ENCODE results near the gene C20orf141.

C20orf141 gene

DNA sequence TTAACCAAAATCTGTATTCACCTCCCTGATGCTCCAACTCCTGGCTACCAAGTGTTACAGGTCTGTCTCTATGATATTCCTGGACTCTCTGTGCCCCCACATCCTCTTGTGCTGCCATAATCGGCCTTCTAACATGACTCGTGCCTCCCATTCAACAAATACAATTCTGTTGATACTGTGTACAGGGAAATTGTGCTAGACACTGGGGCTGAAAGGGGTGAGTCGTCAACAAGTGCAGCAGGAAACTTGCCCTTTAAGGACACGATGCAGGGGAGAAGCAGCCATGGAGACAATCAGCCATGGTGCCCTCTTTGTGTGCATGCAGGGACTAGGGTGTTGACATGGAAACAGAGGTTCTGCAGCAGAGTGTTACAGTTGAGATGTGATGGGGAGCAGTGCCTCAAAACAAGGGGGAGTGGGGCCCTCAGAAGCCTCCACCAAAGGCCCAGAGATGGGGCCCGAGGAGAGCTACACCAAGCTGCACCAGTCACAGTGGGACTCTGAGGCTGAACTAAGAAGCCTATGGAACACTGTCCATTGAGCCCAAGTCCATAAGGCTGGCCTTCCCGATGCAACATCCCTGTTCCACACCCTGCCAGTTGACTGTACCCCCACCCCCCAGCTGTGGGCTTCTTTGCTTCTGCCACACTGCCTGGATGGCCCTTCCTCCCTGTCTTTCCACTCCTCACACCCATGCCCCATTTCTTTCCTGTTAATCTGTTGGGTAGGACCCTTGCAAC lies 22.6 kb downstream of the C20orf141 start:
- Histone ChIP-seq H2BK5ac (ENCODE audit: low read length) (no peak overlapping the region), H3K27ac (ENCODE audit: low read depth, low read length) (no peak overlapping the region), H2BK120ac (ENCODE audit: low read depth, low read length) (no peak overlapping the region), H3K4ac (ENCODE audit: low read depth, low read length) (no peak overlapping the region), H4K5ac (ENCODE audit: low read length) (no peak overlapping the region), H3K56ac (ENCODE audit: low read length) (no peak overlapping the region), H2AK5ac (ENCODE audit: low read length) (no peak overlapping the region), H3K23ac (ENCODE audit: low read length) (no peak overlapping the region), H4K8ac (ENCODE audit: low read depth, low read length) (no peak overlapping the region), H3K18ac (ENCODE audit: low read length) (no peak overlapping the region), H3K79me2 (ENCODE audit: control insufficient read depth, insufficient read depth, low read length) (no peaks in the 10 kb centered on the region), H3K4me1 (ENCODE audit: control insufficient read depth, low read depth, low read length) (no peaks in the 10 kb centered on the region), H3K79me1 (ENCODE audit: low read length) (no peaks in the 10 kb centered on the region), H3K36me3 (ENCODE audit: control insufficient read depth, insufficient read depth, low read length) (no peaks in the 10 kb centered on the region), H2BK15ac (replicated peaks; ENCODE audit: low read depth) (no peak overlapping the region), H3K4me3 (ENCODE audit: low read length) (no peak overlapping the region), H3K27me3 (ENCODE audit: insufficient read depth, low read length, poor library complexity) (no peaks in the 10 kb centered on the region), H3K4me2 (ENCODE audit: low read length) (no peak overlapping the region), H3K9ac (ENCODE audit: low read length) (no peak overlapping the region)
- WGBS (ENCODE audit: extremely low coverage, insufficient coverage, low lambda C conversion rate), result no CpG with 5 or more reads among the region's 6 CpGs
- DNase-seq, result no peak

DNA sequence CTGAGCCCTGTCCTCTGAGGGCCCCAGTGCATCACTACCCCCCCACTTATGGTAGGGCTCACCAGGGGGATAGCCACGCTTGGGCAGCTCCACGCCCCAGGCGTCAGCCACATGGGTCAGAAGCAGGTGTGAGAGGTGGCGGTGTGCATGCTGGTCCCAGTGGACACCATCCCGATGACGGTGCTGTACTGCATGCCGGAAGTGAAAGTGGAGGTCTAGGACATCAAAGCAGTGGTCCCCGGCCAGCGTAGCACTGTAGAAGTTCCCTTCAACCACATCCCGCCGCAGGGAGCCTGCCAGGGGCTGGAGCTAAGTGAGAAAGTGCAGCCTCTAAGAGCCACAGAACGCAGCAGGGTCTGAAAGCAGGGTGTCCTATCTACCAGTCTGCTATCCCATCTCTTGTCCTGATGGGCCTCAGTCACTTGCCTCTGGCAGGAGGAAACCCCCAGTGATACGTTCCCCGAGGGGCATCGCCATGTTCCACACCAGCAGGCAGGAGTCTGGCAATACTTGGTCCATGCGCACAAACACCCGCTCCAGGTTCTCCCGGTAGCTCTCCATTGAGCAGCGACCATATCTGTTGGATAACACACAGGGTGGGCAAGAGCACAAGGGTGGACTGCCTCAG lies 23.5 kb downstream of the C20orf141 start:
- H2BK5ac ChIP-seq (ENCODE audit: low read length), result no peak overlapping the region
- no peaks in the 10 kb centered on the region for H3K4me1 ChIP-seq (ENCODE audit: control insufficient read depth, low read depth, low read length)
- H3K79me1 ChIP-seq (ENCODE audit: low read length), result no peaks in the 10 kb centered on the region
- WGBS (ENCODE audit: extremely low coverage, insufficient coverage, low lambda C conversion rate), result no CpG with 5 or more reads among the region's 19 CpGs
- no peak overlapping the region for H3K27ac ChIP-seq (ENCODE audit: low read depth, low read length)
- no peaks in the 10 kb centered on the region for H3K79me2 ChIP-seq (ENCODE audit: control insufficient read depth, insufficient read depth, low read length)
- no peak overlapping the region for H3K4me2 ChIP-seq (ENCODE audit: low read length)
- no peak overlapping the region for H3K23ac ChIP-seq (ENCODE audit: low read length)
- H3K9ac ChIP-seq (ENCODE audit: low read length), result no peak overlapping the region
- no peak overlapping the region for H3K18ac ChIP-seq (ENCODE audit: low read length)
- H3K56ac ChIP-seq (ENCODE audit: low read length), result no peak overlapping the region
- H4K5ac ChIP-seq (ENCODE audit: low read length), result no peak overlapping the region
- no peak overlapping the region for H2AK5ac ChIP-seq (ENCODE audit: low read length)
- DNase-seq, result no peak
- H3K36me3 ChIP-seq (ENCODE audit: control insufficient read depth, insufficient read depth, low read length), result no peaks in the 10 kb centered on the region
- H3K4me3 ChIP-seq (ENCODE audit: low read length), result no peak overlapping the region
- H2BK120ac ChIP-seq (ENCODE audit: low read depth, low read length), result no peak overlapping the region
- H2BK15ac ChIP-seq (replicated peaks; ENCODE audit: low read depth), result no peak overlapping the region
- no peak overlapping the region for H4K8ac ChIP-seq (ENCODE audit: low read depth, low read length)
- no peak overlapping the region for H3K4ac ChIP-seq (ENCODE audit: low read depth, low read length)
- H3K27me3 ChIP-seq (ENCODE audit: insufficient read depth, low read length, poor library complexity), result no peaks in the 10 kb centered on the region

DNA sequence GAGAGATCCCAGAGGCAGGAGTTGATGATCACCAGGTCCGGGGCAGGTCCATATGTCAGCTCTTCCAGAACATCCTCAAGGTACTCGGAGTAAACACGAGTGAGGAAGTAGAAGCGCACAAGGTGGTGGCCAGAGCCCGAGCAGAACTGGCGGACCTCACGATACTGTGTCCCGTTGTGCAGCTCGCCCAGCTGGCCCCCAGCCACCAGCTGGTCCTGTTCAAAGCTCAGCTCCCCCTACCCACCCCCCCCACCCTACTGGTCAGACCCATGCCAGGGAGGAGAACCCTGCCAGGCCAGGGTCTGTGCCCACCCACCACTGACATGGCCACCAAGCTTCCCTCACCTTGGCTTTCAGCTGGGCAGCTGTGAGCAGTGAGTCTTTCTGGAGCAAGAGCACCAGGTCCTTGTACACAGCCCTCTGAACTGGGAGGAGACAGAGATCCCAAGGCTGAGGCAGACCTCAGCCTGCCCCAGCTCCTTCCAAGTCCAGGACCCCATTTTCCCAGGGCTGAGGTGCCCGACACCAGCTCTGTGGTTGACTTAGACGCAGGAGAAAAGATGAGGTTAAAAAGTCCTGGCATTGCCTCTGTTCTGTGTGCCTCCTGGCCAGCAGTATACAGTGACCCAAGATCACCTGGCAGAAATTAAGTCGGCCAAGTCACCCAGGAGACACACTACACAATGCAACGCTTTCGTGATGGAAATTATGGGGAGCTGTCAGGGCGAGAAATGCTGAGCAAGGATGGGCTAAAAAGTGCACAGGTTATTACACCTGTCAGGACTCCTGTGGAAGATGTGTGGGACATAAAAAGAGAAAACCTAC lies 24.3 kb downstream of the C20orf141 start:
- Histone ChIP-seq H2AK5ac (ENCODE audit: low read length) (no peak overlapping the region), H4K8ac (ENCODE audit: low read depth, low read length) (no peak overlapping the region), H2BK5ac (ENCODE audit: low read length) (no peak overlapping the region), H3K36me3 (ENCODE audit: control insufficient read depth, insufficient read depth, low read length) (no peaks in the 10 kb centered on the region), H3K27me3 (ENCODE audit: insufficient read depth, low read length, poor library complexity) (no peaks in the 10 kb centered on the region), H4K5ac (ENCODE audit: low read length) (no peak overlapping the region), H3K9ac (ENCODE audit: low read length) (no peak overlapping the region), H3K4ac (ENCODE audit: low read depth, low read length) (no peak overlapping the region), H3K18ac (ENCODE audit: low read length) (no peak overlapping the region), H3K27ac (ENCODE audit: low read depth, low read length) (no peak overlapping the region), H3K4me1 (ENCODE audit: control insufficient read depth, low read depth, low read length) (no peaks in the 10 kb centered on the region), H3K4me2 (ENCODE audit: low read length) (no peak overlapping the region), H3K79me2 (ENCODE audit: control insufficient read depth, insufficient read depth, low read length) (no peaks in the 10 kb centered on the region), H3K79me1 (ENCODE audit: low read length) (no peaks in the 10 kb centered on the region), H3K23ac (ENCODE audit: low read length) (no peak overlapping the region), H2BK15ac (replicated peaks; ENCODE audit: low read depth) (no peak overlapping the region), H2BK120ac (ENCODE audit: low read depth, low read length) (no peak overlapping the region), H3K4me3 (ENCODE audit: low read length) (no peak overlapping the region), H3K56ac (ENCODE audit: low read length) (no peak overlapping the region)
- no CpG with 5 or more reads among the region's 15 CpGs for WGBS (ENCODE audit: extremely low coverage, insufficient coverage, low lambda C conversion rate)
- DNase-seq, result no peak

DNA sequence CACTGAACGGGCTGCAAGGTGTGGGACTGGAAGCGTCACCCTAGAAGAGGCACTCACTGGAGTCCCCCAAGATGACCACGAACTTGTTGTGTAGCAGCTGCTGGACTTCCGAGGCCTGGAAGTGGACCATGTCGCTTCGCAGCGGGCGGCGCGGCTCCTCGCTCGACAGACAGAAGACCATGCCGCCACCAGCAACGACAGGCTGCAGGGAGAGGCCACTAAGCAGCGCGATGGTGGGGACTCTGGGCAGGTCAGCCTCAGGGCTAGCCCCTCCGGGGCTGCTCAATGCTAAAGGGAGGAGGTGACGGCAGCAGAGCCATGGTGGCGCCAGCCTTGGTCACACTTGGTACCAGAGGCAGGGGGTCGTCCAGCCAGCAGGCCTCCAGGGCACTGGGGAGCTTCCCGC lies 24.9 kb downstream of the C20orf141 start:
- Histone ChIP-seq H4K8ac (ENCODE audit: low read depth, low read length) (no peak overlapping the region), H2BK15ac (replicated peaks; ENCODE audit: low read depth) (no peak overlapping the region), H3K18ac (ENCODE audit: low read length) (no peak overlapping the region), H3K4ac (ENCODE audit: low read depth, low read length) (peak overlapping the region; percentile 64), H3K79me1 (ENCODE audit: low read length) (no peaks in the 10 kb centered on the region), H4K5ac (ENCODE audit: low read length) (no peak overlapping the region), H3K56ac (ENCODE audit: low read length) (no peak overlapping the region), H2BK120ac (ENCODE audit: low read depth, low read length) (no peak overlapping the region), H3K27ac (ENCODE audit: low read depth, low read length) (no peak overlapping the region), H3K4me1 (ENCODE audit: control insufficient read depth, low read depth, low read length) (no peaks in the 10 kb centered on the region), H3K9ac (ENCODE audit: low read length) (no peak overlapping the region), H2BK5ac (ENCODE audit: low read length) (no peak overlapping the region), H3K4me2 (ENCODE audit: low read length) (no peak overlapping the region), H3K36me3 (ENCODE audit: control insufficient read depth, insufficient read depth, low read length) (no peaks in the 10 kb centered on the region), H3K4me3 (ENCODE audit: low read length) (no peak overlapping the region), H3K23ac (ENCODE audit: low read length) (no peak overlapping the region), H2AK5ac (ENCODE audit: low read length) (no peak overlapping the region), H3K27me3 (ENCODE audit: insufficient read depth, low read length, poor library complexity) (no peaks in the 10 kb centered on the region), H3K79me2 (ENCODE audit: control insufficient read depth, insufficient read depth, low read length) (no peaks in the 10 kb centered on the region)
- no peak for DNase-seq
- WGBS (ENCODE audit: extremely low coverage, insufficient coverage, low lambda C conversion rate), result no CpG with 5 or more reads among the region's 21 CpGs

DNA sequence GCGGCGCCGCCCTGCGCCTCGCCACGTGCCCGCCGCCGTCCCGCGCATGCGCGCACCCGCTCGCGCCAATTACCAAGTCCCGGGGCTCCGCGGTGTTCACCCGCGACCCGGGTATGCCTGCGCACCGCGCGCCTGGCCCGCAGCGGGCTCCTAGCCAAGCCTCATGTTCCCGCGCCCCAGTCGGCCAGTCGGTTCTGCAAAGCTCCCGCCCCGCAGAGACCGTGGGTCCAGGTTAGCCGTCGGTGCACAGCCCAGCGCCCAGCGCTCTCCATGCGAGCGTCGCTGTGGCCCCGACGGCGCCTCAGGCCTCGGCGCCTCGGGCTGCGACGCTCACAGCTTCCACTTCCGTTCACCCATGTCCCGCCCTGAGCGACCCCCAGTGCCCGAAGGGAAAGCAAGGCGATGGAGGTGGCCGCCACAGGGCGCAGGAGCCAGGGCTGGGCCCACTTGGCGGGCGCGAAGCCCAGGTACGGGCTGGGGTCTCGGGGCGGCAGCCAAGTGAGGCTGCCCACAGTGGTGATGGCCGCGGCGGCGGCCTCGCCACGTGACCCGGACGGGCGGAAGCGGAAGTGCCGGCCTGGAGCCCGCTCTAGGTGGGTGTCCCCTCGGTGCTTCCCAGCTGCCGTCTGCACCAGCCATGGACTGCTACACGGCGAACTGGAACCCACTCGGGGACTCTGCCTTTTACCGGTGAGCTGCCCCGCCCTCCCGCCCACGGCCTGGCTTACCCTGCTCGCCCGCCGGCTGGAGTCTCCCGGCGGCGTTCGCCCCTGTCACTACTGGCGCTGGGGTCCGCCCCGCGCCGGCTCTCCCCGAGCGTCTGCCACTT lies 25.6 kb downstream of the C20orf141 start, which contains the start of the genes PCED1A and VPS16:
TSS of gene PCED1A (minus strand) at position 518 of the 829 bp plus-strand sequence. CDS start 743 bp downstream, outside the sequence.
TSS of gene VPS16 (plus strand) at position 608 of the 829 bp plus-strand sequence. CDS start at position 638, 30 bp downstream.
- Histone ChIP-seq H3K27me3 (ENCODE audit: insufficient read depth, low read length, poor library complexity) (no peaks in the 10 kb centered on the region), H3K9ac (ENCODE audit: low read length) (peak within 1 kb of the TSS; percentile 85), H3K18ac (ENCODE audit: low read length) (peak within 1 kb of the TSS; percentile 29), H2AK5ac (ENCODE audit: low read length) (no peak within 1 kb of the TSS), H3K4me3 (ENCODE audit: low read length) (peak within 1 kb of the TSS; percentile 77), H3K79me2 (ENCODE audit: control insufficient read depth, insufficient read depth, low read length) (no peaks in the 10 kb centered on the region), H3K4me2 (ENCODE audit: low read length) (peak within 1 kb of the TSS; percentile 80), H2BK5ac (ENCODE audit: low read length) (no peak within 1 kb of the TSS), H3K4me1 (ENCODE audit: control insufficient read depth, low read depth, low read length) (no peaks in the 10 kb centered on the region), H3K36me3 (ENCODE audit: control insufficient read depth, insufficient read depth, low read length) (no peaks in the 10 kb centered on the region), H4K8ac (ENCODE audit: low read depth, low read length) (peak within 1 kb of the TSS; percentile 78), H4K5ac (ENCODE audit: low read length) (no peak within 1 kb of the TSS), H3K23ac (ENCODE audit: low read length) (peak within 1 kb of the TSS; percentile 30), H3K4ac (ENCODE audit: low read depth, low read length) (peak within 1 kb of the TSS; percentile 64), H2BK120ac (ENCODE audit: low read depth, low read length) (no peak within 1 kb of the TSS), H3K56ac (ENCODE audit: low read length) (peak within 1 kb of the TSS; percentile 91), H3K79me1 (ENCODE audit: low read length) (no peaks in the 10 kb centered on the region), H2BK15ac (replicated peaks; ENCODE audit: low read depth) (no peak within 1 kb of the TSS), H3K27ac (ENCODE audit: low read depth, low read length) (no peak within 1 kb of the TSS)
- peak; percentile 90 for DNase-seq
- no CpG with 5 or more reads among the region's 98 CpGs for WGBS (ENCODE audit: extremely low coverage, insufficient coverage, low lambda C conversion rate)
